GM12864 (cell line): ENCODE data around the gene MAST4.

Experiments used
- DNase-seq: peaks from one replicate; pipeline ENCODE4 v3.0.0-alpha.2; 2011; ENCODE audit warnings: low read depth
- H3K4me3 ChIP-seq: 2 replicates; pipeline ENCODE4 v1.5.1; 2011; ENCODE audit warnings: mild to moderate bottlenecking, low read depth, low read length, control low read depth
- TF ChIP-seq, protein P1 (sequence below): IDR thresholded peaks from 2 replicates; pipeline ENCODE4 v1.5.1; 2011; ENCODE audit warnings: low read depth, mild to moderate bottlenecking, moderate library complexity, low read length, control low read depth, inconsistent platforms; ENCODE audit errors: missing control alignments

The MAST4 gene

DNA sequence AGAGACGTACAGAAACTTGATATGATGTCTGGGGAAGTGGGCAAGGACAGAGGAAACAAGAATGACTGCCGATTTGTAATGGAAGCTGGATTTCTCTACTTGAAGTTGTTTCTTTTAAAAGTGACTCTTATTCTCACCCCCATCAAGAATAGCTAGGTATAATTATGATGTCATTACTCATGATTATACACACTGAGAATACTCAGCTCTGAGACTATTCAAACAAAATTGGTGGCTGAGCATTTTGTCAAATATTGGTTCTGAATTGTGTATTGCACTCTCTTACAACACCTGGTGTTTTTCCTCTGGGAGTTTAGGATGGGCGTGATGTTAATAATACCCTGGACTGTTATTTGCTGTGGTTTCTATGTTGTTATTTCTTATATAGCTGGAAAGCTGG, 46.3 kb downstream of the MAST4 start:
- H3K4me3 ChIP-seq = no peak overlapping the region
- DNase-seq = no peak
- TF ChIP-seq, protein P1, sequence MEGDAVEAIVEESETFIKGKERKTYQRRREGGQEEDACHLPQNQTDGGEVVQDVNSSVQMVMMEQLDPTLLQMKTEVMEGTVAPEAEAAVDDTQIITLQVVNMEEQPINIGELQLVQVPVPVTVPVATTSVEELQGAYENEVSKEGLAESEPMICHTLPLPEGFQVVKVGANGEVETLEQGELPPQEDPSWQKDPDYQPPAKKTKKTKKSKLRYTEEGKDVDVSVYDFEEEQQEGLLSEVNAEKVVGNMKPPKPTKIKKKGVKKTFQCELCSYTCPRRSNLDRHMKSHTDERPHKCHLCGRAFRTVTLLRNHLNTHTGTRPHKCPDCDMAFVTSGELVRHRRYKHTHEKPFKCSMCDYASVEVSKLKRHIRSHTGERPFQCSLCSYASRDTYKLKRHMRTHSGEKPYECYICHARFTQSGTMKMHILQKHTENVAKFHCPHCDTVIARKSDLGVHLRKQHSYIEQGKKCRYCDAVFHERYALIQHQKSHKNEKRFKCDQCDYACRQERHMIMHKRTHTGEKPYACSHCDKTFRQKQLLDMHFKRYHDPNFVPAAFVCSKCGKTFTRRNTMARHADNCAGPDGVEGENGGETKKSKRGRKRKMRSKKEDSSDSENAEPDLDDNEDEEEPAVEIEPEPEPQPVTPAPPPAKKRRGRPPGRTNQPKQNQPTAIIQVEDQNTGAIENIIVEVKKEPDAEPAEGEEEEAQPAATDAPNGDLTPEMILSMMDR = no peak

DNA sequence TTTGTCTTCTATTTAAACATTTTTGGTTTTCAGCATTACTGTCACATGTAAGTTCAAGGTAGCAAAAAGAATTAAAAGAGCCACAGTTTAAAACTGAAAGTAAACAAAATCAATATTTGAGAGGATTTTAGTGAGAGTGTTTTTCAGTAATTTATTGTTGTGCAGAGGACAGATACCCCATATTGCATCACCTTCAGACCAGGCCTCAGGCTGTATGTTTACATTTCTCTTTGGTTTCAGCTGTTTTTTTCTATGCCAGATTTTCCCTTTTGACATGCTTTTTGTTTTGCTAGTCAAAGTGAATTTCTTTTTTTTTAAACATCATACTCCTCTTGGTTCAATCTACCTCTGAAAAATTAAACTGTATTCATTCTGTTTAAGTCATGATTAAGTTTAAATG, 47.2 kb downstream of the MAST4 start:
- TF ChIP-seq, protein P1 = no peak
- H3K4me3 ChIP-seq = no peak overlapping the region
- no peak for DNase-seq

DNA sequence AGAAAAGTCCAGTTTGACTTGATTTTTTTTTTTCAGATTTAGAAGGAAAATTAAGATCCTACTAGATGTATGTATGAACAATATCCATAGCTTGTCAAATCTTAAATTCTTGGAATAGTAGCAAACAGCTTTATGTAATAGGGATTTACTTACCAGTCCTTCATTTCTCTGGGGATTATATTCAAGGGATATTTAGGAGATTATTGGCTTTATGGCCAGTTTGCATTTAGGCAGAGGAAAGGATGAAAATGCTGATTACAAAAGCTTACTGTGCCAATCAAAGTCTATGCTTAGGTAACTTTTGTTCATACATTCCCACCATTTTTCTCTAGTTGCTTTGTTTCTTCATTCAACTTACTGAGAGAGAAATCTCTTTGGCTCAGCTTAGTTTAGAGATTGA, 47.9 kb downstream of the MAST4 start:
- H3K4me3 ChIP-seq = no peak overlapping the region
- DNase-seq = no peak
- TF ChIP-seq, protein P1 = no peak

DNA sequence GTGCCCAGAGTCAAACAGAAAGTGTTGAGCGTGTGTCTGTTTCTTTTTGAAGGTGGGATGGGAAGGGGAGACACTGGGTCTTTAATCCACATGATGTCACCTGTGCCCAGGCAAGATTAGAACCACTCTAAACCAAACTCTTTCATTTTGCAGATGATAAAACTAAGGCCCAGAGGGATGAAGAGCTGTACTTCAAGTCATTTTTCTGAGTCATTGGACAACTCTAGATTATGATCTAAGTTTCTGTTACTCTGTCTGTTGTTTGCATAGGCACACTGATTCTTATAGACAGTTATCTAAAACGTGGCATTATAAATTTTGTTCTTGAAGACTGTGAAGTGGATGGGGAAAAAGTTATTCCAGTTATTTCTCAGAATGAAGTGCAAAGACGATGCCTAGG, 48.8 kb downstream of the MAST4 start:
- TF ChIP-seq, protein P1 = no peak
- no peak overlapping the region for H3K4me3 ChIP-seq
- DNase-seq = no peak

DNA sequence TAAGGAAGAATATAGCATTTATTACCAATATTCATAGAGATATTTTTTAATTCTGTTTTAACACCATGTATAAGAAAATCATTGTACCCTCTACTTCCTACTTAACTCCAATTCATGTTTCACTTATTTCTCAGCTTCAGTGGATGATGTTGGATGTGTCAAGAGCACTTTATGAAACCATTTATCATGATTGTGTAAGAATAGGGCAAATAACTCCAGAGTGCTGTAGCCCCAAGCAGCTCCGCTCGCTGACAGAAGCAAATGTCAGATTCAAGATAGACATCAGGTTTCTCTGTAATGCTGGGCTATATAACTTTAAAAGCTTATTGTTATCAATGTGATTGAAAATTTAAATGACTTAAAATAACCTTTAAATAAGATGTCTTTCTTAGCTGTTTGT, 50.4 kb downstream of the MAST4 start:
- DNase-seq = no peak
- TF ChIP-seq, protein P1 = no peak
- H3K4me3 ChIP-seq = no peak overlapping the region

DNA sequence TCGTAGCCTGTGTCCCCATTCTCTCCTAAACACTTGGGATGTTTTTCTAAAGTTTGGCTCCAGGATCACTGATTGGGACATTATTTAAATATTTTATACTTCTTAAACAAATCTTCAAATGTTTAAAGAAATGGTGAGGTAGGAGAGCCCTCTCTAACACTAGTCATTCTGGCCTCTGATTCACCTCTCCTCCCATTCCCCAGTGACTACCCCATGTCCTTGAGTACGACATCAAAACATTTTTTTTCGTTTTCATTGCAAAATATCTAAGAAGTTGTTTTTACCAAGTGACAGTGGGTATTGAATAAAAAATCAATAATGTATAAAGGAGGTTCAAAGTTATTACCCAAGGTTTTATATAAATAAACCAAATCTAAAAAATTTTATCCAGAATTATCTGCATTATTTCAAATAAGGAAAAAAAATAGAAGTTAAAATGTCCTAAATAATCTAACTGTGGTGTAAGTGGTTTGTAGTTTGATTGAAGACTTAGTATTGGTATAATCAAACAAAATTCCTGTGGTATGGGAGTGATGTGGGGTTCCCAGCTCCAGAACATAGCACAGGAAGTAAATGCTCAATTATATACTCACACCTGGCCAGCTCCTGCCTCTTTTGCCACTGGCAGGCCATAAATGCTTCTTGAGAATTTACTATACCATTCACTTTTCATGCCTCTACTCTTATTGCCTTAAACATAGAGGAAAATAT, 51.1 kb downstream of the MAST4 start:
- no peak for DNase-seq
- H3K4me3 ChIP-seq = no peak overlapping the region
- TF ChIP-seq, protein P1 = no peak

DNA sequence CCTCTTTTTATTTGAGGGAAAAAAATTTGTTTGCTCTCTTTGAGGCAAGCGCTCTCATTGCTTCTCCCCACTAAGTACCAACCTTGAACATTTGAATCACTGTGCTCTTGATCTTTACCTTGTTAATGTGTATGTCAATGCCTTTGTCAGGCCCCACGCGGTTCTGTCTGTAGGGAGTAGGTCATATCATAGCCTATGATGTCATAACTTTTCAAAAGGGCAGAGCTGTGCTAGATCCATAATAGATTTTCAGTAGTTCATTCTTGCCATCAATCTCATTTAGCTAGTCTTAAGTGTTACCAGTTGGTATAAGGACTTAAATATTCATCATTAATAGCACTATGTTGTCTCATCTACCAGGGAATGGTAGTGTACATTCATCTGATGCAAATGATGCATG, 56.6 kb downstream of the MAST4 start:
- TF ChIP-seq, protein P1 = no peak
- no peak overlapping the region for H3K4me3 ChIP-seq
- DNase-seq = no peak
